Measurements from ENCODE around the gene DDX59. TPM values are rescaled to one million over a fixed set of nuclear protein-coding genes. Genes with fewer than 3 reads are reported as not detected.

The DDX59 gene
- total and polyA plus RNA-seq, 10 of the 15 experiments (the other 5 are each of a cell fraction or from before 2014, with no cell fraction given), result 17.3 to 42.1 (median 23.6) TPM

DNA sequence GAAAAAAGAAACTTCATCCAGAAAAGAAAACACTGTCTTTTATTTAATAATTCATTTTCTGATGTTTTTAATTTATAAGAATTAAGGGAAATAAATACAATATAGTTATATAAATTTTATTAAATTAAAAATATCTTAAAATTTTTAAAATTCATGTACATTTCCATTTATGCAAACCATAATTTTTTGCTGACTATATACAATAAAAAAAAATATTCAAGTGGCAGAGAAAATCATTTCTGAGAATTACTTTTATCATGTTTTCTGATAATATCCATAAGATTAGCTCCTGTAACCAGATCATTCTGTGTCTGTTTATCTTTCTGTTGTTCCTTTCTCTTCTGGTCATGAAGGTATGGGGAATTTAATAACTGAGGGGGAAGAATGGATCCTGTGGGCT, 25.7 kb downstream of the DDX59 start (continued):
- TF ChIP-seq, protein P1, sequence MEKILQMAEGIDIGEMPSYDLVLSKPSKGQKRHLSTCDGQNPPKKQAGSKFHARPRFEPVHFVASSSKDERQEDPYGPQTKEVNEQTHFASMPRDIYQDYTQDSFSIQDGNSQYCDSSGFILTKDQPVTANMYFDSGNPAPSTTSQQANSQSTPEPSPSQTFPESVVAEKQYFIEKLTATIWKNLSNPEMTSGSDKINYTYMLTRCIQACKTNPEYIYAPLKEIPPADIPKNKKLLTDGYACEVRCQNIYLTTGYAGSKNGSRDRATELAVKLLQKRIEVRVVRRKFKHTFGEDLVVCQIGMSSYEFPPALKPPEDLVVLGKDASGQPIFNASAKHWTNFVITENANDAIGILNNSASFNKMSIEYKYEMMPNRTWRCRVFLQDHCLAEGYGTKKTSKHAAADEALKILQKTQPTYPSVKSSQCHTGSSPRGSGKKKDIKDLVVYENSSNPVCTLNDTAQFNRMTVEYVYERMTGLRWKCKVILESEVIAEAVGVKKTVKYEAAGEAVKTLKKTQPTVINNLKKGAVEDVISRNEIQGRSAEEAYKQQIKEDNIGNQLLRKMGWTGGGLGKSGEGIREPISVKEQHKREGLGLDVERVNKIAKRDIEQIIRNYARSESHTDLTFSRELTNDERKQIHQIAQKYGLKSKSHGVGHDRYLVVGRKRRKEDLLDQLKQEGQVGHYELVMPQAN (conservative IDR thresholded peaks at IDR 0.05), result no peak
- TF ChIP-seq PAX5 (IDR thresholded peaks at IDR 0.05; ENCODE audit: borderline replicate concordance, low read depth, low read length), result no peak
- no peak for TF ChIP-seq TCF12 (IDR thresholded peaks at IDR 0.05; ENCODE audit: low read depth, low read length)
- no peak for TF ChIP-seq ATF7 (IDR thresholded peaks at IDR 0.05; ENCODE audit: low read depth)
- no peak for TF ChIP-seq NFYA (IDR thresholded peaks at IDR 0.05; ENCODE audit: borderline replicate concordance, low read depth, low read length)
- TF ChIP-seq MYB (IDR thresholded peaks at IDR 0.05; ENCODE audit: borderline replicate concordance, low read depth, low read length), result no peak
- TF ChIP-seq, protein P2, sequence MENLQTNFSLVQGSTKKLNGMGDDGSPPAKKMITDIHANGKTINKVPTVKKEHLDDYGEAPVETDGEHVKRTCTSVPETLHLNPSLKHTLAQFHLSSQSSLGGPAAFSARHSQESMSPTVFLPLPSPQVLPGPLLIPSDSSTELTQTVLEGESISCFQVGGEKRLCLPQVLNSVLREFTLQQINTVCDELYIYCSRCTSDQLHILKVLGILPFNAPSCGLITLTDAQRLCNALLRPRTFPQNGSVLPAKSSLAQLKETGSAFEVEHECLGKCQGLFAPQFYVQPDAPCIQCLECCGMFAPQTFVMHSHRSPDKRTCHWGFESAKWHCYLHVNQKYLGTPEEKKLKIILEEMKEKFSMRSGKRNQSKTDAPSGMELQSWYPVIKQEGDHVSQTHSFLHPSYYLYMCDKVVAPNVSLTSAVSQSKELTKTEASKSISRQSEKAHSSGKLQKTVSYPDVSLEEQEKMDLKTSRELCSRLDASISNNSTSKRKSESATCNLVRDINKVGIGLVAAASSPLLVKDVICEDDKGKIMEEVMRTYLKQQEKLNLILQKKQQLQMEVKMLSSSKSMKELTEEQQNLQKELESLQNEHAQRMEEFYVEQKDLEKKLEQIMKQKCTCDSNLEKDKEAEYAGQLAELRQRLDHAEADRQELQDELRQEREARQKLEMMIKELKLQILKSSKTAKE (IDR thresholded peaks at IDR 0.05; ENCODE audit: low read depth, poor library complexity, severe bottlenecking), result no peak
- no peak for TF ChIP-seq HDAC6 (IDR thresholded peaks at IDR 0.05; ENCODE audit: unreplicated experiment)
- no peak for TF ChIP-seq SIN3A (IDR thresholded peaks at IDR 0.05; ENCODE audit: low read depth, low read length)
- TF ChIP-seq, protein P3, sequence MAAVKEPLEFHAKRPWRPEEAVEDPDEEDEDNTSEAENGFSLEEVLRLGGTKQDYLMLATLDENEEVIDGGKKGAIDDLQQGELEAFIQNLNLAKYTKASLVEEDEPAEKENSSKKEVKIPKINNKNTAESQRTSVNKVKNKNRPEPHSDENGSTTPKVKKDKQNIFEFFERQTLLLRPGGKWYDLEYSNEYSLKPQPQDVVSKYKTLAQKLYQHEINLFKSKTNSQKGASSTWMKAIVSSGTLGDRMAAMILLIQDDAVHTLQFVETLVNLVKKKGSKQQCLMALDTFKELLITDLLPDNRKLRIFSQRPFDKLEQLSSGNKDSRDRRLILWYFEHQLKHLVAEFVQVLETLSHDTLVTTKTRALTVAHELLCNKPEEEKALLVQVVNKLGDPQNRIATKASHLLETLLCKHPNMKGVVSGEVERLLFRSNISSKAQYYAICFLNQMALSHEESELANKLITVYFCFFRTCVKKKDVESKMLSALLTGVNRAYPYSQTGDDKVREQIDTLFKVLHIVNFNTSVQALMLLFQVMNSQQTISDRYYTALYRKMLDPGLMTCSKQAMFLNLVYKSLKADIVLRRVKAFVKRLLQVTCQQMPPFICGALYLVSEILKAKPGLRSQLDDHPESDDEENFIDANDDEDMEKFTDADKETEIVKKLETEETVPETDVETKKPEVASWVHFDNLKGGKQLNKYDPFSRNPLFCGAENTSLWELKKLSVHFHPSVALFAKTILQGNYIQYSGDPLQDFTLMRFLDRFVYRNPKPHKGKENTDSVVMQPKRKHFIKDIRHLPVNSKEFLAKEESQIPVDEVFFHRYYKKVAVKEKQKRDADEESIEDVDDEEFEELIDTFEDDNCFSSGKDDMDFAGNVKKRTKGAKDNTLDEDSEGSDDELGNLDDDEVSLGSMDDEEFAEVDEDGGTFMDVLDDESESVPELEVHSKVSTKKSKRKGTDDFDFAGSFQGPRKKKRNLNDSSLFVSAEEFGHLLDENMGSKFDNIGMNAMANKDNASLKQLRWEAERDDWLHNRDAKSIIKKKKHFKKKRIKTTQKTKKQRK (IDR thresholded peaks at IDR 0.05; ENCODE audit: low read depth, low read length), result no peak
- no peak for TF ChIP-seq BRCA1 (IDR thresholded peaks at IDR 0.05; ENCODE audit: low read depth, low read length)
- TF ChIP-seq CHD2 (IDR thresholded peaks at IDR 0.05; ENCODE audit: borderline replicate concordance, low read depth, low read length), result no peak

Data from GM12878 (cell line).